NCI-H226 (cell line): ENCODE data around the gene SORL1.
"Not testable (repeated sequence)": the region's sequence is repeated elsewhere in the genome, so short reads cannot be mapped to it uniquely, and the experiment has no call there.

ENCODE experiments used
- DNase-seq: peaks from one replicate; pipeline ENCODE4 v3.0.0-alpha.2; 2015

Gene SORL1

GRCh38 chr11:121478895-121479697, 27.0 kb downstream of the SORL1 start:
- no peak for DNase-seq

- no peak for DNase-seq
These were observed 27.7 kb downstream of the SORL1 start for GRCh38 chr11:121479698-121480238.

GRCh38 chr11:121481484-121482230, 29.5 kb downstream of the SORL1 start:
- DNase-seq: not testable (repeated sequence)

GRCh38 chr11:121482231-121483129, 30.4 kb downstream of the SORL1 start:
- no peak for DNase-seq

GRCh38 chr11:121483805-121484480, 31.8 kb downstream of the SORL1 start:
- DNase-seq: no peak

GRCh38 chr11:121485216-121485615, 33.1 kb downstream of the SORL1 start:
- DNase-seq: no peak

- DNase-seq: no peak
These were observed 33.9 kb downstream of the SORL1 start for GRCh38 chr11:121486054-121486453.

- no peak for DNase-seq
These were observed 35.1 kb downstream of the SORL1 start for GRCh38 chr11:121487191-121487590.

- DNase-seq: no peak
These were observed 36.1 kb downstream of the SORL1 start for GRCh38 chr11:121488170-121488569.

GRCh38 chr11:121488641-121489040, 36.5 kb downstream of the SORL1 start:
- DNase-seq: no peak

GRCh38 chr11:121489823-121490222, 37.7 kb downstream of the SORL1 start:
- DNase-seq: no peak

GRCh38 chr11:121494355-121495099, 42.4 kb downstream of the SORL1 start:
- no peak for DNase-seq

- no peak for DNase-seq
These were observed 45.3 kb downstream of the SORL1 start for GRCh38 chr11:121497176-121497998.

GRCh38 chr11:121499405-121499804, 47.3 kb downstream of the SORL1 start:
- DNase-seq: no peak

- DNase-seq: no peak
These were observed 48.2 kb downstream of the SORL1 start for GRCh38 chr11:121500275-121500674.

- DNase-seq: no peak
These were observed 48.6 kb downstream of the SORL1 start for GRCh38 chr11:121500717-121501116.

GRCh38 chr11:121503051-121503450, 50.9 kb downstream of the SORL1 start:
- no peak for DNase-seq

- not testable (repeated sequence) for DNase-seq
These were observed 54.1 kb downstream of the SORL1 start for GRCh38 chr11:121506237-121506636.

GRCh38 chr11:121508449-121508848, 56.3 kb downstream of the SORL1 start:
- DNase-seq: no peak

GRCh38 chr11:121510438-121510837, 58.3 kb downstream of the SORL1 start:
- DNase-seq: no peak
